HepG2 (cell line): ENCODE results near the gene PAGE1.

Source experiments
- CEBPB ChIP-seq: IDR thresholded peaks from 2 replicates; pipeline ENCODE4 v1.6.1; 2011; ENCODE audit warnings: low read depth, low read length, improper control_type of control experiment, borderline replicate concordance
- CTCF ChIP-seq: sonication (generic); formaldehyde crosslinking; IDR thresholded peaks from 2 replicates; pipeline ENCODE4 v1.5.0; 2020; ENCODE audit warnings: mild to moderate bottlenecking, missing genetic modification reagents, moderate library complexity
- GABPA ChIP-seq, 2 experiments: IDR thresholded peaks; 2 replicates each; pipeline ENCODE4 v1.6.1; 2011 to 2016; ENCODE audit warnings: low read depth in 2 of 2, low read length in 1 of 2, missing biosample characterization in 1 of 2, missing genetic modification characterization in 1 of 2
- HHEX ChIP-seq: IDR thresholded peaks from 2 replicates; pipeline ENCODE4 v1.6.1; 2016; ENCODE audit warnings: control low read depth
- HOXA7 ChIP-seq: sonication (generic); formaldehyde crosslinking; IDR thresholded peaks from 2 replicates; pipeline ENCODE4 v1.8.1; 2022; ENCODE audit warnings: mild to moderate bottlenecking, missing genetic modification reagents, moderate library complexity
- KLF16 ChIP-seq, 2 experiments: sonication (generic) in 1 of 2; formaldehyde crosslinking in 1 of 2; IDR thresholded peaks; 2 replicates each; pipeline versions ENCODE4 v1.6.1 to v1.8.0; 2016 to 2023; ENCODE audit warnings: missing genetic modification reagents in 2 of 2, missing compliant biosample characterization in 1 of 2
- PBX3 ChIP-seq: sonication (generic); formaldehyde crosslinking; IDR thresholded peaks from 2 replicates; pipeline ENCODE4 v1.8.1; 2023; ENCODE audit warnings: missing genetic modification reagents, inconsistent platforms, borderline replicate concordance
- POLR2A ChIP-seq, 2 experiments: IDR thresholded peaks; 2 replicates each; pipeline ENCODE4 v1.6.1; 2011; ENCODE audit warnings: low read depth in 2 of 2, low read length in 2 of 2, mild to moderate bottlenecking in 1 of 2, moderate library complexity in 1 of 2; ENCODE audit not compliant: insufficient read depth in 1 of 2
- PTBP1 ChIP-seq: fragments of 200-400 bp; formaldehyde crosslinking; IDR thresholded peaks from 2 replicates; pipeline ENCODE4 v1.6.1; 2018; ENCODE audit warnings: low read length, low read depth; ENCODE audit not compliant: poor library complexity, severe bottlenecking
- RAD21 ChIP-seq: fragments of 450-650 bp; formaldehyde crosslinking; IDR thresholded peaks from 2 replicates; pipeline ENCODE4 v1.5.0; 2020; ENCODE audit warnings: mild to moderate bottlenecking
- TP53 ChIP-seq: sonication (generic); formaldehyde crosslinking; conservative IDR thresholded peaks from 2 replicates; pipeline ENCODE4 v1.4.0; 2020; ENCODE audit warnings: missing genetic modification reagents
- U2AF1 ChIP-seq: fragments of 200-400 bp; formaldehyde crosslinking; optimal IDR thresholded peaks from 2 replicates; pipeline ENCODE3; 2017; ENCODE audit warnings: mild to moderate bottlenecking, low read depth, low read length
- ZNF564 ChIP-seq: sonication (generic); formaldehyde crosslinking; IDR thresholded peaks from 2 replicates; pipeline ENCODE4 v1.8.1; 2023; ENCODE audit warnings: mild to moderate bottlenecking, missing genetic modification reagents

GRCh38 chrX:49701323-49701722 is 5.5 kb upstream of the PAGE1 start:
- TF ChIP-seq TP53 (CRISPR knock-in tag) (no peak), CTCF (no peak), POLR2A (IDR thresholded peaks at IDR 0.05; ENCODE audit: insufficient read depth in 1 of 2, low read depth in 2 of 2, low read length in 2 of 2) (no peak), PBX3 (CRISPR knock-in tag) (no peak), PTBP1 (no peak), HHEX (no peak), ZNF564 (no peak), HOXA7 (CRISPR knock-in tag) (no peak), U2AF1 (no peak), GABPA (IDR thresholded peaks at IDR 0.05; ENCODE audit: low read depth, low read length) (no peak), GABPA (CRISPR knock-in tag; IDR thresholded peaks at IDR 0.05; ENCODE audit: low read depth) (no peak), KLF16 (CRISPR knock-in tag; IDR thresholded peaks at IDR 0.05) (no peak), CEBPB (no peak), RAD21 (no peak)
